LNCaP clone FGC (cell line): ENCODE data around the gene RASSF4.

Experiments
- DNase-seq: peaks from one replicate; pipeline ENCODE4 v3.0.0-alpha.2; 2011; ENCODE audit warnings: low read depth
- H3K4me3 ChIP-seq: 2 replicates; pipeline ENCODE4 v1.5.1; 2011; ENCODE audit warnings: mild to moderate bottlenecking, low read depth, low read length, control low read depth
- CTCF ChIP-seq: IDR thresholded peaks from 2 replicates; pipeline ENCODE4 v1.5.1; 2012; ENCODE audit warnings: mild to moderate bottlenecking; ENCODE audit not compliant: control insufficient read depth, insufficient read depth; ENCODE audit errors: extremely low read depth

The RASSF4 gene

GRCh38 chr10:44972874-44973306 is 13.3 kb downstream of the RASSF4 start:
- H3K4me3 ChIP-seq, result no peak overlapping the region
- no peak for TF ChIP-seq CTCF
- no peak for DNase-seq

- no peak for DNase-seq
- H3K4me3 ChIP-seq, result no peak overlapping the region
- no peak for TF ChIP-seq CTCF
Observed at GRCh38 chr10:44973323-44974081, 13.9 kb downstream of the RASSF4 start.

DNA sequence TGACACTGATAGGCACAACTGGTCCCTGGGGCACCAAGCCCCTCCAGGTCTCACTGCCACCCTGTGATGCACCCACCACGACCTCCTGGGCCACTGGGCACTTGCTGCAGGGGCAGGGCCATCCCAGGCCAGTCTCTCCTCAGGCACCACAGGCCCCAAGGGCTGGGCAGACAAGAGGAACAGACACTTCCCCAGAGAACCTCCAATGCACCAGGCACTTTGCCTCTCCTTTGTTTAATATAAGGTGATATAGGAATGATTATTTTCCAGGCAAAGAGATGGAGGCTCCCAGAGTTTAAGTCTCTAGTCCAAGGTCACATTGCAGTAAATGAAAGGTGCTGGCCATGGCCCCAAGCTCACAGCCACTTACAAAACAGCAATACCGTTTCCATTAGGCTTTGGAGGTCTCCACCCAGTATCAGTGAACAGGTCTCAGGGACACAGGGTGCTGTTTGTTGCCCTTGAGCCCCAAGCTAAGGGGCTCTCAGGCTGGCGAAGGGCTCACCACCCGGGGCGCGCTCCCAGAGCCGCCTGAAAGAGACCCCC is 14.6 kb downstream of the RASSF4 start:
- no peak for DNase-seq
- no peak overlapping the region for H3K4me3 ChIP-seq
- TF ChIP-seq CTCF, result no peak

- TF ChIP-seq CTCF, result peak; percentile 89
- 0 out of 2 replicates have a peak overlapping the region, but pooled peaks have one; percentile 15 for H3K4me3 ChIP-seq
Observed at GRCh38 chr10:44974628-44975430, 15.2 kb downstream of the RASSF4 start.

DNA sequence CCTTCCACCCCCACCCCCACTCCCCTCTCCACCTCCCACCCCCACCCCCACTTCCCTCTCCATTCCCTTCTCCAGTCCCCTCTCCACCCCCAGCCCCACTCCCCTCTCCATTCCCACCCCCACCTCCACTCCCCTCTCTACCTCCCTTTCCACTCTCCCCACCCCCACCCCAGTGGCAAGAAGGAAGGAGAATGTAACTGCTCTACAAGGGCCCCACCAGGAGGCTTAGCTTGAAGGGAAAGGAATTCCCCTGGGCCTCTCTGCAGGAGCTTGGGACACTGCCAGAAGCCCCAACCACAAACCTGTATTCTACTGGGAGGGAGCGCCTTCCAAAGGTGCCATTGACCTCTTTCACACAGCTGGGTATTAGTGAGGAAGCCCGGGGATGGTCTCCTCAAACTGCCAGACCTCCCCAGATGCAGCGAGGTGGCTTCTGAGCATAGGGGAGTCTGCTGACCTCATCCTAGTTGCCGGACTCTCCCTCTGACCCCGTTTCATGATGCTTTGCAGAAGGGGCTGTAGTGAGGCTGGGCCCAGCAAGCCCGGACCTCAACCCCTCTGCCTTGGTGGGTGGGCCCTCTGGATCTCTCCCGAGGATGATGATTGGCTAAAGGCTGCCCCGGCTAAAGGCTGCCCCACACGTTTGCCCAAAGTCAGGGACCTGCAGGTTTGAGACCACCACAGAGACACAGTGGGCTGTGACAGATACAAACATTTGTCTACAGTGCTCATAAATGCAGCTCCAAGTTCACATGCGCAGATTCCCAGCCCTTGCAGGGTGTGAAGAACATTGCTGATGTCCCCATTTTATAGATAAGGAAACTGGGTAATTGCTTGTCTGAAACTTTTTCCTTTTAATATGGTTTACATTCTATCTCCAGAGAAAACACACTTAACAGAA is 16.1 kb downstream of the RASSF4 start:
- DNase-seq, result no peak
- no peak for TF ChIP-seq CTCF
- H3K4me3 ChIP-seq, result no peak overlapping the region

More at GRCh38 chr10:44974628-44975430, 15.2 kb downstream of the RASSF4 start:
- no peak for DNase-seq
